Endothelial cell of umbilical vein (primary cell): Measurements from ENCODE around the gene XKR8. TPM values are rescaled to one million over a fixed set of nuclear protein-coding genes. Genes with fewer than 3 reads are reported as not detected.

ENCODE experiments used
- BruUV-seq: library from RNA; stranded (reverse); fragments of 400-500 nt; replicated peaks from 2 replicates; lab custom pipeline; 2021; lab: Mats Ljungman, UMichigan
- CTCF ChIA-PET: fragments of 300-600, 350-600 bp; sonication (Branson Sonifier 250); formaldehyde crosslinking; loops from one replicate; lab custom pipeline; 2021; ENCODE audit warnings: antibody characterized with exemption, inconsistent platforms; lab: Charles Lee
- POLR2A ChIA-PET: fragments of 300-600, 350-600 bp; sonication (Branson Sonifier 250); formaldehyde crosslinking; loops from one replicate; lab custom pipeline; 2021; ENCODE audit warnings: antibody characterized with exemption, inconsistent platforms; lab: Charles Lee
- DNase-seq: peaks from one replicate; pipeline ENCODE4 v3.0.0-alpha.2; 2011; ENCODE audit warnings: low read depth, low spot score
- FAIRE-seq: peaks from 2 replicates; lab custom pipeline; 2011; peaks lifted over from hg19 to GRCh38; lab: Jason Lieb, UNC
- H2AFZ ChIP-seq: 2 replicates; pipeline ENCODE4 v1.6.0; 2012; ENCODE audit warnings: low read depth, low read length, control low read depth, inconsistent platforms
- H3K27ac ChIP-seq: 2 replicates; pipeline ENCODE4 v1.5.1; 2011; ENCODE audit warnings: low read depth, mild to moderate bottlenecking, control low read depth, low read length, moderate library complexity; ENCODE audit not compliant: insufficient read depth
- H3K27me3 ChIP-seq, 2 experiments: 2 replicates each; pipeline versions ENCODE4 v1.6.0 to v1.6.1; 2011; ENCODE audit warnings: low read length in 2 of 2, mixed read lengths in 1 of 2; ENCODE audit not compliant: control insufficient read depth in 2 of 2, insufficient read depth in 2 of 2
- H3K36me3 ChIP-seq, 2 experiments: 2 replicates in 1 of 2; 3 replicates in 1 of 2; pipeline ENCODE4 v1.5.1; 2011; ENCODE audit warnings: low read length in 2 of 2, mild to moderate bottlenecking in 1 of 2, moderate library complexity in 1 of 2; ENCODE audit not compliant: control insufficient read depth in 2 of 2, insufficient read depth in 2 of 2; ENCODE audit errors: extremely low read depth in 1 of 2
- H3K4me1 ChIP-seq: 3 replicates; pipeline ENCODE4 v1.5.1; 2011; ENCODE audit warnings: mild to moderate bottlenecking, low read length; ENCODE audit not compliant: control insufficient read depth, insufficient read depth; ENCODE audit errors: extremely low read depth
- H3K4me2 ChIP-seq: 2 replicates; pipeline ENCODE4 v1.6.1; 2011; ENCODE audit warnings: low read length, control low read depth, mixed read lengths; ENCODE audit not compliant: insufficient read depth
- H3K4me3 ChIP-seq, 3 experiments: fragments of 200-600 bp in 1 of 3; sonication (generic), shearing (Covaris generic) in 1 of 3; replicated peaks in 1 of 3; 2 replicates each; pipeline ENCODE4 v1.5.1; 2011 to 2016; ENCODE audit warnings: control low read depth in 3 of 3, low read length in 3 of 3, mild to moderate bottlenecking in 2 of 3, inconsistent platforms in 1 of 3, low read depth in 1 of 3, moderate library complexity in 1 of 3; ENCODE audit not compliant: insufficient read depth in 1 of 3
- H3K79me2 ChIP-seq: 2 replicates; pipeline ENCODE4 v1.6.0; 2012; ENCODE audit warnings: low read length, inconsistent platforms; ENCODE audit not compliant: control insufficient read depth, insufficient read depth
- H3K9ac ChIP-seq: replicated peaks from 2 replicates; pipeline ENCODE3; 2011; ENCODE audit warnings: low read length, control low read depth; ENCODE audit not compliant: insufficient read depth; ENCODE audit errors: extremely low read depth
- H3K9me1 ChIP-seq: replicated peaks from 3 replicates; pipeline ENCODE4 v1.6.0; 2011; ENCODE audit warnings: mild to moderate bottlenecking, low read length; ENCODE audit not compliant: control insufficient read depth, insufficient read depth; ENCODE audit errors: extremely low read depth
- H3K9me3 ChIP-seq: replicated peaks from 2 replicates; pipeline ENCODE4 v1.5.1; 2012; ENCODE audit warnings: low read length, inconsistent platforms; ENCODE audit not compliant: control insufficient read depth, insufficient read depth
- H4K20me1 ChIP-seq: replicated peaks from 2 replicates; pipeline ENCODE3; 2011; ENCODE audit warnings: mild to moderate bottlenecking, low read length; ENCODE audit not compliant: control insufficient read depth, insufficient read depth; ENCODE audit errors: extremely low read depth
- CTCF ChIP-seq, 2 donors: IDR thresholded peaks; 1 replicate in 1 of 2; 2 replicates in 1 of 2; pipeline ENCODE4 v1.5.1; 2011; ENCODE audit warnings: low read length in 2 of 2, mild to moderate bottlenecking in 2 of 2, moderate library complexity in 2 of 2, control low read depth in 1 of 2, inconsistent platforms in 1 of 2, low read depth in 1 of 2; ENCODE audit not compliant: insufficient read depth in 1 of 2; ENCODE audit errors: extremely low read depth in 1 of 2
- EZH2 ChIP-seq: IDR thresholded peaks from 2 replicates; pipeline ENCODE4 v1.6.1; 2012; ENCODE audit warnings: borderline replicate concordance, low read depth, mild to moderate bottlenecking, moderate library complexity, low read length, inconsistent platforms; ENCODE audit not compliant: severe bottlenecking
- FOS ChIP-seq: IDR thresholded peaks from 2 replicates; pipeline ENCODE4 v1.6.1; 2011; ENCODE audit warnings: mild to moderate bottlenecking, low read length, moderate library complexity, borderline replicate concordance; ENCODE audit not compliant: insufficient read depth
- GATA2 ChIP-seq: IDR thresholded peaks from 2 replicates; pipeline ENCODE4 v1.7.0; 2011; ENCODE audit warnings: low read depth, mild to moderate bottlenecking, moderate library complexity, mixed read lengths, low read length; ENCODE audit not compliant: insufficient read length, insufficient read depth
- JUN ChIP-seq: IDR thresholded peaks from 2 replicates; pipeline ENCODE4 v1.6.1; 2011; ENCODE audit warnings: borderline replicate concordance, low read depth; ENCODE audit not compliant: insufficient read length, insufficient read depth
- MAX ChIP-seq: IDR thresholded peaks from 2 replicates; pipeline ENCODE4 v1.6.1; 2011; ENCODE audit not compliant: insufficient read depth, insufficient read length
- MYC ChIP-seq: IDR thresholded peaks from one replicate; pipeline ENCODE4 v1.6.1; 2011; ENCODE audit warnings: mild to moderate bottlenecking, low read depth, low read length
- POLR2A ChIP-seq: IDR thresholded peaks from 2 replicates; pipeline ENCODE4 v1.6.1; 2012; ENCODE audit warnings: low read depth, mild to moderate bottlenecking, control low read depth, low read length
- POLR2AphosphoS5 ChIP-seq: IDR thresholded peaks from 2 replicates; pipeline ENCODE4 v1.6.1; 2012; ENCODE audit warnings: low read depth, mild to moderate bottlenecking, control low read depth, low read length, moderate library complexity; ENCODE audit not compliant: insufficient read depth
- dilution Hi-C: fragments of 300-500 bp; cut with MboI; formaldehyde crosslinking; loops from one replicate; pipeline ENCODE4 v1.15.0; 2019; ENCODE audit warnings: low sequenced_read_pairs; ENCODE audit not compliant: extremely low pct_ligation_motif_present
- intact Hi-C: fragments of 100-400 bp; cut with micrococcal nuclease; formaldehyde crosslinking; loops from one replicate; pipeline ENCODE4 v1.10.0; 2022
- polyA plus RNA-seq, 4 experiments: library from polyadenylated mRNA; depleted of rRNA in 3 of 4; stranded (reverse) in 3 of 4; unstranded in 1 of 4; fragments of >200 nt; gene quantifications; 2 replicates each; pipeline versions ENCODE4 v1.2.1 to v1.2.3, GENCODE V29; 2011 to 2012; ENCODE audit warnings: missing spikeins in 1 of 4
- total RNA-seq: library from RNA; stranded (reverse); gene quantifications from 2 replicates; pipeline ENCODE4 v1.2.3, GENCODE V29; 2021

The XKR8 gene
- total and polyA plus RNA-seq, 2 donors (not counting 3 experiments of a cell fraction or from before 2014, with no cell fraction given): 10.0 to 13.1 TPM

DNA sequence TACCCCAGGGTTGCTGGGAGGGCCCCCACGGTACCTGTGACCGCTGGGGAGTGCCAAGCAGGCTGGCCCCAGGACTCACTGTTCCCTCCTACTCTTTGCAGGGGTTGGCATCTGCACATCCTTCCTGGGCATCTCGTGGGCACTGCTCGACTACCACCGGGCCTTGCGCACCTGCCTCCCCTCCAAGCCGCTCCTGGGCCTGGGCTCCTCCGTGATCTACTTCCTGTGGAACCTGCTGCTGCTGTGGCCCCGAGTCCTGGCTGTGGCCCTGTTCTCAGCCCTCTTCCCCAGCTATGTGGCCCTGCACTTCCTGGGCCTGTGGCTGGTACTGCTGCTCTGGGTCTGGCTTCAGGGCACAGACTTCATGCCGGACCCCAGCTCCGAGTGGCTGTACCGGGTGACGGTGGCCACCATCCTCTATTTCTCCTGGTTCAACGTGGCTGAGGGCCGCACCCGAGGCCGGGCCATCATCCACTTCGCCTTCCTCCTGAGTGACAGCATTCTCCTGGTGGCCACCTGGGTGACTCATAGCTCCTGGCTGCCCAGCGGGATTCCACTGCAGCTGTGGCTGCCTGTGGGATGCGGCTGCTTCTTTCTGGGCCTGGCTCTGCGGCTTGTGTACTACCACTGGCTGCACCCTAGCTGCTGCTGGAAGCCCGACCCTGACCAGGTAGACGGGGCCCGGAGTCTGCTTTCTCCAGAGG, 6.8 kb downstream of the XKR8 start:
- Histone ChIP-seq H3K9ac (no peak overlapping the region), H3K4me1 (peaks cover 2% of the 10 kb centered on the region), H2AFZ (no peak overlapping the region), H3K9me3 (no peaks in the 10 kb centered on the region), H3K36me3 (peaks cover 2 to 18% of the 10 kb centered on the region in 2 experiments), H3K9me1 (no peaks in the 10 kb centered on the region), H3K27ac (no peak overlapping the region), H3K27me3 (no peaks in the 10 kb centered on the region), H4K20me1 (no peaks in the 10 kb centered on the region), H3K4me2 (no peak overlapping the region), H3K4me3 (no peak overlapping the region), H3K79me2 (no peaks in the 10 kb centered on the region)
- dilution Hi-C loops (no loop called here), intact Hi-C loops (no loop called here)
- ChIA-PET POLR2A (no interaction called here), CTCF (interaction anchor here (0.9 kb wide), 1 partner anchor 109 kb away, joined by 3 read pairs; no protein-coding TSS in a partner anchor)
- BruUV-seq: no TSS peak
- FAIRE-seq: no peak
- TF ChIP-seq MYC (no peak), FOS (no peak), POLR2AphosphoS5 (no peak), EZH2 (no peak), MAX (no peak), JUN (no peak), POLR2A (no peak), CTCF (IDR thresholded peaks at IDR 0.05; ENCODE audit: extremely low read depth in 1 of 2, insufficient read depth in 1 of 2, low read depth in 1 of 2, low read length in 2 of 2) (no peak), GATA2 (no peak)
- DNase-seq: no peak
